ENCODE measurements around the gene PPP1R3E. TPM values are rescaled to one million over a fixed set of nuclear protein-coding genes. Genes with fewer than 3 reads are reported as not detected.

PPP1R3E gene
- polyA plus RNA-seq, 3 donors: 0.81 to 16.7 (median 0.88) TPM

- H3K27me3 Mint-ChIP-seq (ENCODE audit: low read depth in 3 of 3): peaks cover 3 to 11% (median 7%) of the 10 kb centered on the region in 3 donors
- Histone ChIP-seq H3K36me3 (replicated peaks in 1 of 2; ENCODE audit: control insufficient read depth in 1 of 2, insufficient read depth in 2 of 2, low read length in 2 of 2) (peaks cover 18 to 31% of the 10 kb centered on the region in 2 donors), H3K4me3 (replicated peaks in 1 of 3; ENCODE audit: low read depth in 2 of 3, low read length in 3 of 3) (no peak overlapping the region), H4K20me1 (ENCODE audit: insufficient read depth, low read length) (no peaks in the 10 kb centered on the region), H3K79me2 (ENCODE audit: insufficient read depth, low read length) (peaks cover 20% of the 10 kb centered on the region), H3K9me3 (replicated peaks in 1 of 2; ENCODE audit: control insufficient read depth in 1 of 2, insufficient read depth in 1 of 2, low read length in 2 of 2) (no peaks in the 10 kb centered on the region), H2AFZ (ENCODE audit: insufficient read depth, low read depth, low read length, poor library complexity, severe bottlenecking) (no peak overlapping the region), H3K27me3 (ENCODE audit: control insufficient read depth in 2 of 2, insufficient read depth in 2 of 2, low read length in 2 of 2) (no peaks in the 10 kb centered on the region), H3K4me1 (ENCODE audit: control insufficient read depth in 1 of 2, insufficient read depth in 2 of 2, low read length in 2 of 2) (peaks cover 28 to 35% of the 10 kb centered on the region in 2 donors), H3K9ac (ENCODE audit: insufficient read depth, low read length, poor library complexity, severe bottlenecking) (no peak overlapping the region), H3K4me2 (replicated peaks; ENCODE audit: extremely low read depth, low read length, poor library complexity, severe bottlenecking) (no peak overlapping the region), H3K27ac (ENCODE audit: low read depth in 1 of 2, low read length in 2 of 2) (no peak overlapping the region)
- intact Hi-C loops (cut with micrococcal nuclease): no loop called here
- peaks cover 25 to 41% of the 10 kb centered on the region in 2 donors for H3K36me3 Mint-ChIP-seq
- TF ChIP-seq, protein P1, sequence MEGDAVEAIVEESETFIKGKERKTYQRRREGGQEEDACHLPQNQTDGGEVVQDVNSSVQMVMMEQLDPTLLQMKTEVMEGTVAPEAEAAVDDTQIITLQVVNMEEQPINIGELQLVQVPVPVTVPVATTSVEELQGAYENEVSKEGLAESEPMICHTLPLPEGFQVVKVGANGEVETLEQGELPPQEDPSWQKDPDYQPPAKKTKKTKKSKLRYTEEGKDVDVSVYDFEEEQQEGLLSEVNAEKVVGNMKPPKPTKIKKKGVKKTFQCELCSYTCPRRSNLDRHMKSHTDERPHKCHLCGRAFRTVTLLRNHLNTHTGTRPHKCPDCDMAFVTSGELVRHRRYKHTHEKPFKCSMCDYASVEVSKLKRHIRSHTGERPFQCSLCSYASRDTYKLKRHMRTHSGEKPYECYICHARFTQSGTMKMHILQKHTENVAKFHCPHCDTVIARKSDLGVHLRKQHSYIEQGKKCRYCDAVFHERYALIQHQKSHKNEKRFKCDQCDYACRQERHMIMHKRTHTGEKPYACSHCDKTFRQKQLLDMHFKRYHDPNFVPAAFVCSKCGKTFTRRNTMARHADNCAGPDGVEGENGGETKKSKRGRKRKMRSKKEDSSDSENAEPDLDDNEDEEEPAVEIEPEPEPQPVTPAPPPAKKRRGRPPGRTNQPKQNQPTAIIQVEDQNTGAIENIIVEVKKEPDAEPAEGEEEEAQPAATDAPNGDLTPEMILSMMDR (IDR thresholded peaks at IDR 0.05): no peak
- no peak for DNase-seq
- H3K4me1 Mint-ChIP-seq: peaks cover 36% of the 10 kb centered on the region
- peak overlapping the region in 5 of 7 donors; percentile 3 to 59 (median 38) for H3K27ac Mint-ChIP-seq
- WGBS (ENCODE audit: insufficient coverage): 100% methylated on average over 6 of the region's 7 CpGs
- H3K4me3 Mint-ChIP-seq: no peak overlapping the region
- peaks cover 0 to 2% (median 0%) of the 10 kb centered on the region in 7 donors for H3K9me3 Mint-ChIP-seq
Observed at GRCh38 chr14:23296012-23296777, 6.5 kb downstream of the PPP1R3E start.

- Mint-ChIP-seq H3K36me3 (peaks cover 28 to 41% of the 10 kb centered on the region in 2 donors), H3K4me3 (peak overlapping the region; percentile 11 to 68), H3K4me1 (peaks cover 30% of the 10 kb centered on the region), H3K9me3 (no peaks in the 10 kb centered on the region), H3K27ac (peak overlapping the region; percentile 7 to 84 (median 57)), H3K27me3 (ENCODE audit: low read depth in 3 of 3) (peaks cover 3 to 11% (median 7%) of the 10 kb centered on the region in 3 donors)
- Histone ChIP-seq H3K79me2 (ENCODE audit: insufficient read depth, low read length) (peaks cover 11% of the 10 kb centered on the region), H3K9ac (ENCODE audit: insufficient read depth, low read length, poor library complexity, severe bottlenecking) (no peak overlapping the region), H3K9me3 (replicated peaks in 1 of 2; ENCODE audit: control insufficient read depth in 1 of 2, insufficient read depth in 1 of 2, low read length in 2 of 2) (no peaks in the 10 kb centered on the region), H3K27ac (ENCODE audit: low read depth in 1 of 2, low read length in 2 of 2) (no peak overlapping the region), H2AFZ (ENCODE audit: insufficient read depth, low read depth, low read length, poor library complexity, severe bottlenecking) (peak overlapping the region; percentile 17), H4K20me1 (ENCODE audit: insufficient read depth, low read length) (no peaks in the 10 kb centered on the region), H3K4me2 (replicated peaks; ENCODE audit: extremely low read depth, low read length, poor library complexity, severe bottlenecking) (peak overlapping the region; percentile 36), H3K4me1 (ENCODE audit: control insufficient read depth in 1 of 2, insufficient read depth in 2 of 2, low read length in 2 of 2) (peaks cover 20 to 26% of the 10 kb centered on the region in 2 donors), H3K36me3 (replicated peaks in 1 of 2; ENCODE audit: control insufficient read depth in 1 of 2, insufficient read depth in 2 of 2, low read length in 2 of 2) (peaks cover 18 to 31% of the 10 kb centered on the region in 2 donors), H3K27me3 (ENCODE audit: control insufficient read depth in 2 of 2, insufficient read depth in 2 of 2, low read length in 2 of 2) (no peaks in the 10 kb centered on the region), H3K4me3 (replicated peaks in 1 of 3; ENCODE audit: low read depth in 2 of 3, low read length in 3 of 3) (peak overlapping the region in 1 of 3 experiments; percentile 15)
- TF ChIP-seq, protein P1 (IDR thresholded peaks at IDR 0.05): peak; percentile 84
- DNase-seq: peak; percentile 63 to 69 (median 66)
- intact Hi-C loops (cut with micrococcal nuclease): no loop called here
- WGBS (ENCODE audit: insufficient coverage): 25% methylated on average over 13 of the region's 24 CpGs
Observed at GRCh38 chr14:23294734-23295561, 7.7 kb downstream of the PPP1R3E start.

Measured in CD14-positive monocyte (primary cell).